CD4-positive, alpha-beta T cell treated with Interleukin-21 for 1 hour (primary cell): Measurements from ENCODE around the gene TGFBR3.
"Not testable (repeated sequence)": the region's sequence is repeated elsewhere in the genome, so short reads cannot be mapped to it uniquely, and the experiment has no call there.

ENCODE experiments used
- DNase-seq: peaks from one replicate; pipeline ENCODE4 v3.0.0-alpha.2; 2020

TGFBR3 gene

GRCh38 chr1:91846639-91847013, 39.3 kb downstream of the TGFBR3 start:
- no peak for DNase-seq

GRCh38 chr1:91846007-91846638, 39.8 kb downstream of the TGFBR3 start:
- DNase-seq, result no peak

- no peak for DNase-seq
Observed at GRCh38 chr1:91844862-91845528, 41.0 kb downstream of the TGFBR3 start.

GRCh38 chr1:91843843-91844242, 42.1 kb downstream of the TGFBR3 start:
- DNase-seq, result no peak

- DNase-seq, result no peak
Observed at GRCh38 chr1:91842563-91842962, 43.4 kb downstream of the TGFBR3 start.

- no peak for DNase-seq
Observed at GRCh38 chr1:91842056-91842455, 43.9 kb downstream of the TGFBR3 start.

- DNase-seq, result not testable (repeated sequence)
Observed at GRCh38 chr1:91840276-91840675, 45.7 kb downstream of the TGFBR3 start.

- no peak for DNase-seq
Observed at GRCh38 chr1:91836331-91837040, 49.5 kb downstream of the TGFBR3 start.

GRCh38 chr1:91835087-91835521, 50.8 kb downstream of the TGFBR3 start:
- no peak for DNase-seq

GRCh38 chr1:91834549-91834948, 51.4 kb downstream of the TGFBR3 start:
- DNase-seq, result not testable (repeated sequence)

- no peak for DNase-seq
Observed at GRCh38 chr1:91833946-91834345, 52.0 kb downstream of the TGFBR3 start.

GRCh38 chr1:91831132-91831930, 54.6 kb downstream of the TGFBR3 start:
- no peak for DNase-seq

- DNase-seq, result no peak
Observed at GRCh38 chr1:91830242-91831131, 55.5 kb downstream of the TGFBR3 start.

- DNase-seq, result no peak
Observed at GRCh38 chr1:91829293-91830153, 56.4 kb downstream of the TGFBR3 start.

- DNase-seq, result no peak
Observed at GRCh38 chr1:91828583-91829281, 57.2 kb downstream of the TGFBR3 start.

- no peak for DNase-seq
Observed at GRCh38 chr1:91827459-91828321, 58.3 kb downstream of the TGFBR3 start.

GRCh38 chr1:91827087-91827458, 58.9 kb downstream of the TGFBR3 start:
- DNase-seq, result no peak

- DNase-seq, result no peak
Observed at GRCh38 chr1:91826649-91827048, 59.3 kb downstream of the TGFBR3 start.

GRCh38 chr1:91826248-91826647, 59.7 kb downstream of the TGFBR3 start:
- DNase-seq, result no peak
